ENCODE measurements around the gene IYD. TPM values are rescaled to one million over a fixed set of nuclear protein-coding genes. Genes with fewer than 3 reads are reported as not detected.

The IYD gene
- total RNA-seq, 1 donor: not detected

GRCh38 chr6:150409576-150410066 is 40.8 kb downstream of the IYD start:
- DNase-seq (ENCODE audit: low read depth): no peak
- no peak overlapping the region for H3K4me3 ChIP-seq (ENCODE audit: low read depth, low read length)
- TF ChIP-seq, protein P1, sequence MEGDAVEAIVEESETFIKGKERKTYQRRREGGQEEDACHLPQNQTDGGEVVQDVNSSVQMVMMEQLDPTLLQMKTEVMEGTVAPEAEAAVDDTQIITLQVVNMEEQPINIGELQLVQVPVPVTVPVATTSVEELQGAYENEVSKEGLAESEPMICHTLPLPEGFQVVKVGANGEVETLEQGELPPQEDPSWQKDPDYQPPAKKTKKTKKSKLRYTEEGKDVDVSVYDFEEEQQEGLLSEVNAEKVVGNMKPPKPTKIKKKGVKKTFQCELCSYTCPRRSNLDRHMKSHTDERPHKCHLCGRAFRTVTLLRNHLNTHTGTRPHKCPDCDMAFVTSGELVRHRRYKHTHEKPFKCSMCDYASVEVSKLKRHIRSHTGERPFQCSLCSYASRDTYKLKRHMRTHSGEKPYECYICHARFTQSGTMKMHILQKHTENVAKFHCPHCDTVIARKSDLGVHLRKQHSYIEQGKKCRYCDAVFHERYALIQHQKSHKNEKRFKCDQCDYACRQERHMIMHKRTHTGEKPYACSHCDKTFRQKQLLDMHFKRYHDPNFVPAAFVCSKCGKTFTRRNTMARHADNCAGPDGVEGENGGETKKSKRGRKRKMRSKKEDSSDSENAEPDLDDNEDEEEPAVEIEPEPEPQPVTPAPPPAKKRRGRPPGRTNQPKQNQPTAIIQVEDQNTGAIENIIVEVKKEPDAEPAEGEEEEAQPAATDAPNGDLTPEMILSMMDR (IDR thresholded peaks at IDR 0.05; ENCODE audit: insufficient read depth, low read depth, low read length): no peak

GRCh38 chr6:150410399-150410798 is 41.6 kb downstream of the IYD start:
- TF ChIP-seq, protein P1 (IDR thresholded peaks at IDR 0.05; ENCODE audit: insufficient read depth, low read depth, low read length): no peak
- no peak overlapping the region for H3K4me3 ChIP-seq (ENCODE audit: low read depth, low read length)
- DNase-seq (ENCODE audit: low read depth): no peak

DNA sequence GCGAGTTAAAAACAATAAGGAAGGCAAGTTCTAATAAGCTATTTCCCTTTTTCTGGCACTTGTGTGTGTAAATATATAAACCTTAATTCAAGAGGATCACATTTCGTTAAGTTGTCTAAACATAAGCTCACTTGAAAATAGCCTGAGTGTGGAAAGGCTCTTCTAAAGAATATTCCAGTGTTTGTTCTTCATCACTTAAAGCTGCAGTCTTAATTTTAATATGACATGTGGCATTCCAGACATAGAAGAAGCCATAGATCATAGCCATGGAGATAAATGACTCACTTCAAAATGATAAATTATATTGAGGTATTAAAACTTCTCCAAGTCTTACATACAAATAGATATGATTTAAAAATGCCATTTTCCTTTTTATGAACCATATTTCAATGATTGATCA is 42.1 kb downstream of the IYD start:
- DNase-seq (ENCODE audit: low read depth): no peak
- no peak overlapping the region for H3K4me3 ChIP-seq (ENCODE audit: low read depth, low read length)
- TF ChIP-seq, protein P1 (IDR thresholded peaks at IDR 0.05; ENCODE audit: insufficient read depth, low read depth, low read length): no peak

GRCh38 chr6:150412221-150412620 is 43.4 kb downstream of the IYD start:
- H3K4me3 ChIP-seq (ENCODE audit: low read depth, low read length): no peak overlapping the region
- DNase-seq (ENCODE audit: low read depth): no peak
- TF ChIP-seq, protein P1 (IDR thresholded peaks at IDR 0.05; ENCODE audit: insufficient read depth, low read depth, low read length): no peak

- no peak overlapping the region for H3K4me3 ChIP-seq (ENCODE audit: low read depth, low read length)
- TF ChIP-seq, protein P1 (IDR thresholded peaks at IDR 0.05; ENCODE audit: insufficient read depth, low read depth, low read length): no peak
- no peak for DNase-seq (ENCODE audit: low read depth)
These were observed 44.4 kb downstream of the IYD start for GRCh38 chr6:150413198-150413597.

DNA sequence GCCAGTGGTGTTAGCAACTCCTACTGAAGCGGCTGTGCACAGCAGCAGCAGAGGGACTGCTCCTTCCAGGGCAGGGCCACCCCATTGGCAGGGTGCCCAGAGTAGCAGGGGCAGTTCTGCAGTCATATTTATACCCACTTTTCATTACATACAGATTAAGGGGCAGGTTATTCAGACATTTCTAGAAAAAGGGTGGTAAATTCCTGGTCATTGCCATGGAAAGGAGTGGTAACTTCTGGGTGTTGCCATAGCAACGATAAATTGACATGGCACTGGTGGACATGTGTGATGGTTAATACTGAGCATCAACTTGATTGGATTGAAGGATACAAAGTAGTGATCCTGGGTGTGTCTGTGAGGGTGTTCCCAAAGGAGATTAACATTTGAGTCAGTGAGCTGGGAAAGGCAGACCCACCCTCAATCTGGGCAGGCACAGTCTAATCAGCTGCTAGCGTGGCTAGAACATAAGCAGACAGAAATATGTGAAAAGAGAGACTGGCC is 45.0 kb downstream of the IYD start:
- no peak overlapping the region for H3K4me3 ChIP-seq (ENCODE audit: low read depth, low read length)
- TF ChIP-seq, protein P1 (IDR thresholded peaks at IDR 0.05; ENCODE audit: insufficient read depth, low read depth, low read length): no peak
- no peak for DNase-seq (ENCODE audit: low read depth)

DNA sequence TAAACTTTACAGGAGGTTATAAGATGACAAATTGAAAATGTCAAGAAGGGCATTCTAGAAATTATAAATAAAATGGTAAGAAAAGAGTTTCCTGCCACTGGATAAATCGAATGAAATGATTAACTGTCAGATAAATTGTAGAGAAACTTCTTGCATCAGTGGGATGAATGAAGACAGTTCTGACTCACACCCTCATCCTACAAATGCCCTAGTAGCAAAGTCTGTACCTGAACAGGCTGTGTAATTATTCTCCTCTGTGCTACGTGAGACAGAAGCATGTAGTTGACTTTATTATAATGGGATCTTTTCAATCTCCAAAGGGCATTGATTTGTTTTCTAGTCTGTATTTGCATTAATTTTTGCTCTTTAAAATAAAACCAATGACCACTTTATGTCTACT is 47.3 kb downstream of the IYD start:
- TF ChIP-seq, protein P1 (IDR thresholded peaks at IDR 0.05; ENCODE audit: insufficient read depth, low read depth, low read length): no peak

More for the DNA sequence above, 47.3 kb downstream of the IYD start:
- H3K4me3 ChIP-seq (ENCODE audit: low read depth, low read length): no peak overlapping the region
- DNase-seq (ENCODE audit: low read depth): no peak

Data from fibroblast of villous mesenchyme (primary cell).